Lung (tissue), 12 donors: Measurements from ENCODE around the gene CDC42BPB. TPM values are rescaled to one million over a fixed set of nuclear protein-coding genes. Genes with fewer than 3 reads are reported as not detected.

Experiments
- ATAC-seq: fragments of 200-7000 bp; cut with Tn5 transposase; one replicate; pipeline ENCODE4 v1.9.1; 2020; ENCODE audit warnings: moderate number of reproducible peaks; ENCODE audit not compliant: insufficient read depth, low FRiP score
- DNase-seq, 3 donors: peaks; one replicate each; pipeline ENCODE4 v3.0.0-alpha.2; 2013 to 2017
- H3K27ac ChIP-seq, 2 donors: one replicate each; pipeline ENCODE4 v1.5.1; 2013; ENCODE audit warnings: mild to moderate bottlenecking in 2 of 2, moderate library complexity in 2 of 2, control low read depth in 1 of 2, inconsistent platforms in 1 of 2, low read depth in 1 of 2, low read length in 1 of 2
- H3K27me3 ChIP-seq, 3 donors: one replicate each; pipeline ENCODE4 v1.5.1; 2013; ENCODE audit warnings: low read length in 2 of 3; ENCODE audit not compliant: control insufficient read depth in 3 of 3, insufficient read depth in 3 of 3
- H3K36me3 ChIP-seq, 4 donors: one replicate each; pipeline ENCODE4 v1.5.1; 2013; ENCODE audit warnings: low read length in 4 of 4, mild to moderate bottlenecking in 1 of 4, moderate library complexity in 1 of 4; ENCODE audit not compliant: control insufficient read depth in 4 of 4, insufficient read depth in 4 of 4
- H3K4me1 ChIP-seq, 5 donors: one replicate each; pipeline ENCODE4 v1.5.1; 2013; ENCODE audit warnings: low read length in 5 of 5, mild to moderate bottlenecking in 2 of 5, moderate library complexity in 1 of 5; ENCODE audit not compliant: control insufficient read depth in 5 of 5, insufficient read depth in 5 of 5
- H3K4me3 ChIP-seq: one replicate; pipeline ENCODE4 v1.5.1; 2013; ENCODE audit warnings: mild to moderate bottlenecking, control low read depth, moderate library complexity
- H3K9ac ChIP-seq, 2 donors: one replicate each; pipeline ENCODE4 v1.5.1; 2013; ENCODE audit warnings: low read length in 2 of 2, control low read depth in 1 of 2; ENCODE audit not compliant: insufficient read depth in 1 of 2
- H3K9me3 ChIP-seq, 4 donors: one replicate each; pipeline ENCODE4 v1.5.1; 2013; ENCODE audit warnings: low read length in 3 of 4, mild to moderate bottlenecking in 1 of 4, moderate library complexity in 1 of 4; ENCODE audit not compliant: control insufficient read depth in 4 of 4, insufficient read depth in 3 of 4
- CTCF ChIP-seq: IDR thresholded peaks from 2 replicates; pipeline ENCODE4 v1.5.1; 2012; ENCODE audit warnings: mild to moderate bottlenecking; ENCODE audit errors: control extremely low read depth, extremely low read depth
- WGBS, 2 donors: extraction: QIAGEN DNeasy Blood & Tissue Kit; methylation state at CpG; one replicate each; pipeline ENCODE4 v1.1.7; 2013; 5-methylcytosine and 5-hydroxymethylcytosine counted together
- polyA plus RNA-seq, 2 donors: library from polyadenylated mRNA; stranded (reverse); fragments of 200-250 nt; gene quantifications; one replicate each; pipeline ENCODE4 v1.2.1, GENCODE V29; 2013
- total RNA-seq, 2 donors: library from RNA; depleted of rRNA in 1 of 2; stranded (reverse); fragments of >200 nt in 1 of 2; gene quantifications; one replicate each; pipeline ENCODE4 v1.2.1, GENCODE V29; 2014 to 2021
- donor health status: control.
- donor health status: control.
- donor health status: Bipolar disorder and iron deficiency.
- donor health status: healthy.
- donor health status: DM: yes; HTN: yes; CAD: no.

The CDC42BPB gene
- total and polyA plus RNA-seq, 4 donors = 39.3 to 97.9 (median 66.6) TPM

DNA sequence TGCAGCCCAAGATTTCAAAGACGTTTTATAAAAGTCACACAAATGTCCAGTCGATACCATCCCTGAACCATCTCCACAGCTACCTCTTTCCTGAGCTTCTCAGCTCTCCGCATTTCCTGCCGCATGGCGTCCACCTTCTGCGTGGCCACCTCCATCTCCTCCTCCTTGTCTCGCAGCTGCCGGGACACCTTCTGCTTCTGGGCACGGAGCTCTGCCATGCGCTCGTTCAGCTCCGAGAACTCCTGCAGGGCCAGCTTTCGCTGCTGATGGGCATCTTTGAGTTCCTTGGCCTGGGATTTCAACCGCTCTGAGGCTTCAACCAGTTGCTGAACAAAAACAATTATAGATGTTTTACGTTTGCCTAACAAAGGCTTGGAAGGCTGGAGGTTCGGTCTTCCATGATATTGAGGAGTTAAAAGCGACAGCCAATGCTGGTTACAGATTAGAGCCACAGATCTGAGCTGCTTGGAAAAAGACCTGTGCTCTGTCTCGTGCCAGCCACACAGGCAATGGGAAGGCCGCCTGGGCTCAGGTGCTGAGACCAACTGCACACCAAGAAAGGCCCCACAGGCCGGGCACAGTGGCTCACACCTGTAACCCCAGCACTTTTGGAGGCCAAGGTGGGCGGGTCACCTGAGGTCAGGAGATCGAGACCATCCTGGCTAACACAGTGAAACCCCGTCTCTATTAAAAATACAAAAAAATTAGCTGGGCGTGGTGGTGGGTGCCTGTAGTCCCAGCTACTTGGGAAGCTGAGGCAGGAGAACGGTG, 85.3 kb downstream of the CDC42BPB start:
- Histone ChIP-seq H3K27me3 (no peaks in the 10 kb centered on the region), H3K4me3 (no peak overlapping the region), H3K9me3 (no peaks in the 10 kb centered on the region), H3K27ac (no peak overlapping the region), H3K4me1 (no peaks in the 10 kb centered on the region), H3K9ac (no peak overlapping the region), H3K36me3 (peaks cover 33 to 57% (median 45%) of the 10 kb centered on the region in 4 donors)
- WGBS, 2 donors = 96 to 97% methylated on average over 24 to 25 of the region's 25 CpGs
- no peak for TF ChIP-seq CTCF
- ATAC-seq (no peak), DNase-seq (no peak)

DNA sequence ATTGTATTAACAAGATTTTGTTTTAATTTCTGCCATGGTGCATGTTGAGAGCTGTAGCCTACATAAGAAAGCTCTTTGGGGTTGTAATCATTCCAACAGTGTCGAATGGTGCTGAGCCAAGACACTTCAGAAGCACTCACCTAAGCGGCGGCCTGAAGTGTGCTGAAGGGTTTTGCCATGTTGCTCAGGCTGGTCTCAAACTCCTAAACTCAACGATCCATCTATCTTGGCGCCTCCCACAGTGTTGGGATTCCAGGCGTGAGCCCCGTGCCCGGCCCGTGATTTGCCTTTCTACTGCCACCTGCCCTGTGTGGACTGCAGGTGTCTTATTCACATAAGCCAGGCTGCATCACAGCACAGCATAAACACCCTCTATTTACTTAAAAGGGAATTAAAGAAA, 86.0 kb downstream of the CDC42BPB start:
- WGBS, 2 donors = 74 to 89% methylated on average over 9 of the region's 9 CpGs
- ATAC-seq = no peak
- no peaks in the 10 kb centered on the region for H3K27me3 ChIP-seq

GRCh38 chr14:102970496-102970895, 86.9 kb downstream of the CDC42BPB start:
- DNase-seq (no peak), ATAC-seq (no peak)
- Histone ChIP-seq H3K9me3 (no peaks in the 10 kb centered on the region), H3K4me1 (no peaks in the 10 kb centered on the region), H3K27ac (no peak overlapping the region), H3K9ac (no peak overlapping the region), H3K27me3 (no peaks in the 10 kb centered on the region), H3K36me3 (peaks cover 40 to 63% (median 51%) of the 10 kb centered on the region in 4 donors), H3K4me3 (no peak overlapping the region)
- WGBS, 2 donors = 87 to 91% methylated on average over 10 of the region's 10 CpGs
- no peak for TF ChIP-seq CTCF

More for the DNA sequence above, 86.0 kb downstream of the CDC42BPB start:
- H3K4me1 ChIP-seq = no peaks in the 10 kb centered on the region
- no peak overlapping the region for H3K4me3 ChIP-seq
- H3K9me3 ChIP-seq = no peaks in the 10 kb centered on the region
- H3K9ac ChIP-seq = no peak overlapping the region
- no peak overlapping the region for H3K27ac ChIP-seq
- TF ChIP-seq CTCF = no peak
- DNase-seq = peak in 1 of 3 donors; percentile 20
- peaks cover 37 to 58% (median 48%) of the 10 kb centered on the region in 4 donors for H3K36me3 ChIP-seq
